Endothelial cell of umbilical vein (primary cell): ENCODE measurements around the gene ZNF827. TPM values are rescaled to one million over a fixed set of nuclear protein-coding genes. Genes with fewer than 3 reads are reported as not detected.

Experiments
- BruUV-seq: library from RNA; stranded (reverse); fragments of 400-500 nt; replicated peaks from 2 replicates; lab custom pipeline; 2021; lab: Mats Ljungman, UMichigan
- CTCF ChIA-PET: fragments of 300-600, 350-600 bp; sonication (Branson Sonifier 250); formaldehyde crosslinking; loops from one replicate; lab custom pipeline; 2021; ENCODE audit warnings: antibody characterized with exemption, inconsistent platforms; lab: Charles Lee
- POLR2A ChIA-PET: fragments of 300-600, 350-600 bp; sonication (Branson Sonifier 250); formaldehyde crosslinking; loops from one replicate; lab custom pipeline; 2021; ENCODE audit warnings: antibody characterized with exemption, inconsistent platforms; lab: Charles Lee
- DNase-seq: peaks from one replicate; pipeline ENCODE4 v3.0.0-alpha.2; 2011; ENCODE audit warnings: low read depth, low spot score
- FAIRE-seq: peaks from 2 replicates; lab custom pipeline; 2011; peaks lifted over from hg19 to GRCh38; lab: Jason Lieb, UNC
- H2AFZ ChIP-seq: 2 replicates; pipeline ENCODE4 v1.6.0; 2012; ENCODE audit warnings: low read depth, low read length, control low read depth, inconsistent platforms
- H3K27ac ChIP-seq: 2 replicates; pipeline ENCODE4 v1.5.1; 2011; ENCODE audit warnings: low read depth, mild to moderate bottlenecking, control low read depth, low read length, moderate library complexity; ENCODE audit not compliant: insufficient read depth
- H3K27me3 ChIP-seq, 2 experiments: 2 replicates each; pipeline versions ENCODE4 v1.6.0 to v1.6.1; 2011; ENCODE audit warnings: low read length in 2 of 2, mixed read lengths in 1 of 2; ENCODE audit not compliant: control insufficient read depth in 2 of 2, insufficient read depth in 2 of 2
- H3K36me3 ChIP-seq, 2 experiments: 2 replicates in 1 of 2; 3 replicates in 1 of 2; pipeline ENCODE4 v1.5.1; 2011; ENCODE audit warnings: low read length in 2 of 2, mild to moderate bottlenecking in 1 of 2, moderate library complexity in 1 of 2; ENCODE audit not compliant: control insufficient read depth in 2 of 2, insufficient read depth in 2 of 2; ENCODE audit errors: extremely low read depth in 1 of 2
- H3K4me1 ChIP-seq: 3 replicates; pipeline ENCODE4 v1.5.1; 2011; ENCODE audit warnings: mild to moderate bottlenecking, low read length; ENCODE audit not compliant: control insufficient read depth, insufficient read depth; ENCODE audit errors: extremely low read depth
- H3K4me2 ChIP-seq: 2 replicates; pipeline ENCODE4 v1.6.1; 2011; ENCODE audit warnings: low read length, control low read depth, mixed read lengths; ENCODE audit not compliant: insufficient read depth
- H3K4me3 ChIP-seq, 3 experiments: fragments of 200-600 bp in 1 of 3; sonication (generic), shearing (Covaris generic) in 1 of 3; replicated peaks in 1 of 3; 2 replicates each; pipeline ENCODE4 v1.5.1; 2011 to 2016; ENCODE audit warnings: control low read depth in 3 of 3, low read length in 3 of 3, mild to moderate bottlenecking in 2 of 3, inconsistent platforms in 1 of 3, low read depth in 1 of 3, moderate library complexity in 1 of 3; ENCODE audit not compliant: insufficient read depth in 1 of 3
- H3K79me2 ChIP-seq: 2 replicates; pipeline ENCODE4 v1.6.0; 2012; ENCODE audit warnings: low read length, inconsistent platforms; ENCODE audit not compliant: control insufficient read depth, insufficient read depth
- H3K9ac ChIP-seq: replicated peaks from 2 replicates; pipeline ENCODE3; 2011; ENCODE audit warnings: low read length, control low read depth; ENCODE audit not compliant: insufficient read depth; ENCODE audit errors: extremely low read depth
- H3K9me1 ChIP-seq: replicated peaks from 3 replicates; pipeline ENCODE4 v1.6.0; 2011; ENCODE audit warnings: mild to moderate bottlenecking, low read length; ENCODE audit not compliant: control insufficient read depth, insufficient read depth; ENCODE audit errors: extremely low read depth
- H3K9me3 ChIP-seq: replicated peaks from 2 replicates; pipeline ENCODE4 v1.5.1; 2012; ENCODE audit warnings: low read length, inconsistent platforms; ENCODE audit not compliant: control insufficient read depth, insufficient read depth
- H4K20me1 ChIP-seq: replicated peaks from 2 replicates; pipeline ENCODE3; 2011; ENCODE audit warnings: mild to moderate bottlenecking, low read length; ENCODE audit not compliant: control insufficient read depth, insufficient read depth; ENCODE audit errors: extremely low read depth
- EZH2 ChIP-seq: IDR thresholded peaks from 2 replicates; pipeline ENCODE4 v1.6.1; 2012; ENCODE audit warnings: borderline replicate concordance, low read depth, mild to moderate bottlenecking, moderate library complexity, low read length, inconsistent platforms; ENCODE audit not compliant: severe bottlenecking
- FOS ChIP-seq: IDR thresholded peaks from 2 replicates; pipeline ENCODE4 v1.6.1; 2011; ENCODE audit warnings: mild to moderate bottlenecking, low read length, moderate library complexity, borderline replicate concordance; ENCODE audit not compliant: insufficient read depth
- GATA2 ChIP-seq: IDR thresholded peaks from 2 replicates; pipeline ENCODE4 v1.7.0; 2011; ENCODE audit warnings: low read depth, mild to moderate bottlenecking, moderate library complexity, mixed read lengths, low read length; ENCODE audit not compliant: insufficient read length, insufficient read depth
- JUN ChIP-seq: IDR thresholded peaks from 2 replicates; pipeline ENCODE4 v1.6.1; 2011; ENCODE audit warnings: borderline replicate concordance, low read depth; ENCODE audit not compliant: insufficient read length, insufficient read depth
- MAX ChIP-seq: IDR thresholded peaks from 2 replicates; pipeline ENCODE4 v1.6.1; 2011; ENCODE audit not compliant: insufficient read depth, insufficient read length
- MYC ChIP-seq: IDR thresholded peaks from one replicate; pipeline ENCODE4 v1.6.1; 2011; ENCODE audit warnings: mild to moderate bottlenecking, low read depth, low read length
- POLR2A ChIP-seq: IDR thresholded peaks from 2 replicates; pipeline ENCODE4 v1.6.1; 2012; ENCODE audit warnings: low read depth, mild to moderate bottlenecking, control low read depth, low read length
- POLR2AphosphoS5 ChIP-seq: IDR thresholded peaks from 2 replicates; pipeline ENCODE4 v1.6.1; 2012; ENCODE audit warnings: low read depth, mild to moderate bottlenecking, control low read depth, low read length, moderate library complexity; ENCODE audit not compliant: insufficient read depth
- dilution Hi-C: fragments of 300-500 bp; cut with MboI; formaldehyde crosslinking; loops from one replicate; pipeline ENCODE4 v1.15.0; 2019; ENCODE audit warnings: low sequenced_read_pairs; ENCODE audit not compliant: extremely low pct_ligation_motif_present
- intact Hi-C: fragments of 100-400 bp; cut with micrococcal nuclease; formaldehyde crosslinking; loops from one replicate; pipeline ENCODE4 v1.10.0; 2022
- polyA plus RNA-seq, 4 experiments: library from polyadenylated mRNA; depleted of rRNA in 3 of 4; stranded (reverse) in 3 of 4; unstranded in 1 of 4; fragments of >200 nt; gene quantifications; 2 replicates each; pipeline versions ENCODE4 v1.2.1 to v1.2.3, GENCODE V29; 2011 to 2012; ENCODE audit warnings: missing spikeins in 1 of 4
- total RNA-seq: library from RNA; stranded (reverse); gene quantifications from 2 replicates; pipeline ENCODE4 v1.2.3, GENCODE V29; 2021
- TF ChIP-seq, protein P1 (sequence below), 2 donors: IDR thresholded peaks; 1 replicate in 1 of 2; 2 replicates in 1 of 2; pipeline ENCODE4 v1.5.1; 2011; ENCODE audit warnings: low read length in 2 of 2, mild to moderate bottlenecking in 2 of 2, moderate library complexity in 2 of 2, control low read depth in 1 of 2, inconsistent platforms in 1 of 2, low read depth in 1 of 2; ENCODE audit not compliant: insufficient read depth in 1 of 2; ENCODE audit errors: extremely low read depth in 1 of 2

The ZNF827 gene
- total and polyA plus RNA-seq, 2 donors (not counting 3 experiments of a cell fraction or from before 2014, with no cell fraction given) = 16.9 to 23.7 TPM

DNA sequence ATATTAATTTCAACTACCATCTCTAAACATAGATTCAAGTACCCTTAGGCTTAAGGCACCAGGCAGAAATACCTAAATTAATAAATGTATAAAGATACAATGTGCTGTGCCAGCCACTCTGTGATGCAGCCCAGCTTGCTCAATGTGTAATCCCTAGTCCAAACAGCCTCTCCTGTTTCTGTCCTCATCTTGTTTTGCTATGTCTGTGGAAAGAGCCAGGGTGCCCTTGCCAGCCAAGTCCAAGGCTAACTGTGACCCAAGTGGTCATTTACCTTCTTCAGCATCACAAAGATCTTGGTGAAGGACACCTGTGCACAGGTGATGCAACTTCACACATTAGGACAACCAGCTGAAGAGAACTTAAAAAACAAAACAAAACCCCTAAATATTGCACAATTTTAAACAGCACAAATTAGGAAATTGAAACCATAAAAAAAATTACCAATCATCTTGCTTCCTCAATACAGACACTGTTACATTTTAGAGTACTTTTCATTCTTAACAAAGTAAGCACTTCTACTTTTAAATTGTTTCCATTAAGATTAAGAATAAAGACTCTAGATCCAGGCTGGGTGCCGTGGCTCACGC, 169.1 kb downstream of the ZNF827 start:
- Histone ChIP-seq H3K4me1 (no peaks in the 10 kb centered on the region), H2AFZ (no peak overlapping the region), H3K27ac (no peak overlapping the region), H3K9me1 (no peaks in the 10 kb centered on the region), H3K9me3 (no peaks in the 10 kb centered on the region), H3K4me3 (no peak overlapping the region), H4K20me1 (no peaks in the 10 kb centered on the region), H3K9ac (no peak overlapping the region), H3K79me2 (no peaks in the 10 kb centered on the region), H3K4me2 (no peak overlapping the region), H3K27me3 (no peaks in the 10 kb centered on the region), H3K36me3 (peaks cover 3 to 16% of the 10 kb centered on the region in 2 experiments)
- ChIA-PET CTCF (interaction anchor here (1.1 kb wide), 1 partner anchor 51 kb away, joined by 3 read pairs; no protein-coding TSS in a partner anchor), POLR2A (no interaction called here)
- dilution Hi-C loops (no loop called here), intact Hi-C loops (loop anchor here (1.0 kb wide), 1 partner anchor 10 kb away; no protein-coding TSS in a partner anchor)
- DNase-seq (no peak), FAIRE-seq (no peak)
- BruUV-seq = no TSS peak
- TF ChIP-seq FOS = no peak
- TF ChIP-seq POLR2AphosphoS5 = no peak
- no peak for TF ChIP-seq EZH2
- no peak for TF ChIP-seq MYC
- TF ChIP-seq GATA2 = no peak
- TF ChIP-seq JUN = no peak
- TF ChIP-seq, protein P1, sequence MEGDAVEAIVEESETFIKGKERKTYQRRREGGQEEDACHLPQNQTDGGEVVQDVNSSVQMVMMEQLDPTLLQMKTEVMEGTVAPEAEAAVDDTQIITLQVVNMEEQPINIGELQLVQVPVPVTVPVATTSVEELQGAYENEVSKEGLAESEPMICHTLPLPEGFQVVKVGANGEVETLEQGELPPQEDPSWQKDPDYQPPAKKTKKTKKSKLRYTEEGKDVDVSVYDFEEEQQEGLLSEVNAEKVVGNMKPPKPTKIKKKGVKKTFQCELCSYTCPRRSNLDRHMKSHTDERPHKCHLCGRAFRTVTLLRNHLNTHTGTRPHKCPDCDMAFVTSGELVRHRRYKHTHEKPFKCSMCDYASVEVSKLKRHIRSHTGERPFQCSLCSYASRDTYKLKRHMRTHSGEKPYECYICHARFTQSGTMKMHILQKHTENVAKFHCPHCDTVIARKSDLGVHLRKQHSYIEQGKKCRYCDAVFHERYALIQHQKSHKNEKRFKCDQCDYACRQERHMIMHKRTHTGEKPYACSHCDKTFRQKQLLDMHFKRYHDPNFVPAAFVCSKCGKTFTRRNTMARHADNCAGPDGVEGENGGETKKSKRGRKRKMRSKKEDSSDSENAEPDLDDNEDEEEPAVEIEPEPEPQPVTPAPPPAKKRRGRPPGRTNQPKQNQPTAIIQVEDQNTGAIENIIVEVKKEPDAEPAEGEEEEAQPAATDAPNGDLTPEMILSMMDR (IDR thresholded peaks at IDR 0.05; ENCODE audit: extremely low read depth in 1 of 2, insufficient read depth in 1 of 2, low read depth in 1 of 2, low read length in 2 of 2) = no peak
- TF ChIP-seq MAX = no peak
- TF ChIP-seq POLR2A = no peak
